HepG2 (cell line): Measurements from ENCODE around the gene C15orf62. TPM values are rescaled to one million over a fixed set of nuclear protein-coding genes. Genes with fewer than 3 reads are reported as not detected.

Source experiments
- AGO1 ChIP-seq: fragments of 200-400 bp; formaldehyde crosslinking; IDR thresholded peaks from 2 replicates; pipeline ENCODE4 v1.6.1; 2017; ENCODE audit warnings: mild to moderate bottlenecking, low read depth, low read length, moderate library complexity; ENCODE audit not compliant: poor library complexity, severe bottlenecking
- GMEB2 ChIP-seq: IDR thresholded peaks from 2 replicates; pipeline ENCODE4 v1.6.1; 2016; ENCODE audit warnings: missing biosample characterization, missing genetic modification reagents, low read depth
- HDAC1 ChIP-seq: sonication (generic); formaldehyde crosslinking; IDR thresholded peaks from 2 replicates; pipeline ENCODE4 v1.5.1; 2020; ENCODE audit warnings: mild to moderate bottlenecking, missing genetic modification reagents
- HNF1B ChIP-seq: sonication (generic); formaldehyde crosslinking; IDR thresholded peaks from 2 replicates; pipeline ENCODE4 v1.5.1; 2020; ENCODE audit warnings: mild to moderate bottlenecking, moderate library complexity, missing genetic modification reagents
- KLF13 ChIP-seq: sonication (generic); formaldehyde crosslinking; IDR thresholded peaks from 2 replicates; pipeline ENCODE4 v1.4.0; 2020; ENCODE audit warnings: mild to moderate bottlenecking, missing genetic modification reagents
- MATR3 ChIP-seq: sonication (generic); formaldehyde crosslinking; IDR thresholded peaks from 2 replicates; pipeline ENCODE4 v1.4.0; 2020; ENCODE audit warnings: missing genetic modification reagents
- MYPOP ChIP-seq: sonication (generic); formaldehyde crosslinking; IDR thresholded peaks from 2 replicates; pipeline ENCODE4 v1.8.1; 2023; ENCODE audit warnings: mild to moderate bottlenecking, moderate library complexity, missing genetic modification reagents
- NRL ChIP-seq: sonication (generic); formaldehyde crosslinking; IDR thresholded peaks from 2 replicates; pipeline ENCODE4 v1.5.0; 2020; ENCODE audit warnings: missing genetic modification reagents, mild to moderate bottlenecking, moderate library complexity, borderline replicate concordance
- SAP130 ChIP-seq: IDR thresholded peaks from 2 replicates; pipeline ENCODE4 v1.6.1; 2016; ENCODE audit warnings: low read depth
- SOX5 ChIP-seq: IDR thresholded peaks from 2 replicates; pipeline ENCODE4 v1.6.1; 2016; ENCODE audit warnings: borderline replicate concordance
- TEAD3 ChIP-seq: optimal IDR thresholded peaks from 2 replicates; pipeline ENCODE3; 2016; ENCODE audit warnings: borderline replicate concordance
- XRCC5 ChIP-seq: fragments of 200-400 bp; formaldehyde crosslinking; optimal IDR thresholded peaks from 2 replicates; pipeline ENCODE3; 2017; ENCODE audit warnings: mild to moderate bottlenecking, low read length
- YEATS4 ChIP-seq: sonication (generic); formaldehyde crosslinking; IDR thresholded peaks from 2 replicates; pipeline ENCODE4 v1.4.0; 2020; ENCODE audit warnings: missing genetic modification reagents, borderline replicate concordance
- ZMYM4 ChIP-seq: sonication (generic); formaldehyde crosslinking; IDR thresholded peaks from 2 replicates; pipeline ENCODE4 v1.8.1; 2023; ENCODE audit warnings: mild to moderate bottlenecking, missing genetic modification reagents
- ZNF256 ChIP-seq: sonication (generic); formaldehyde crosslinking; conservative IDR thresholded peaks from 2 replicates; pipeline ENCODE4 v1.4.0; 2020; ENCODE audit warnings: missing genetic modification reagents
- ZNF343 ChIP-seq: sonication (generic); formaldehyde crosslinking; IDR thresholded peaks from 2 replicates; pipeline ENCODE4 v1.4.0; 2020; ENCODE audit warnings: mild to moderate bottlenecking, missing genetic modification reagents
- ZNF441 ChIP-seq: sonication (generic); formaldehyde crosslinking; IDR thresholded peaks from 2 replicates; pipeline ENCODE4 v1.7.0; 2021; ENCODE audit warnings: missing genetic modification reagents, borderline replicate concordance
- ZNF547 ChIP-seq: sonication (generic); formaldehyde crosslinking; IDR thresholded peaks from 2 replicates; pipeline ENCODE4 v1.5.1; 2020; ENCODE audit warnings: mild to moderate bottlenecking, missing genetic modification reagents
- ZNF577 ChIP-seq: sonication (generic); formaldehyde crosslinking; IDR thresholded peaks from 2 replicates; pipeline ENCODE4 v1.4.0; 2020; ENCODE audit warnings: mild to moderate bottlenecking, low read depth, missing genetic modification reagents, borderline replicate concordance
- ZNF674 ChIP-seq: sonication (generic); formaldehyde crosslinking; IDR thresholded peaks from 2 replicates; pipeline ENCODE4 v1.5.0; 2020; ENCODE audit warnings: low read depth, mild to moderate bottlenecking, missing genetic modification reagents
- ZNF704 ChIP-seq: sonication (generic); formaldehyde crosslinking; IDR thresholded peaks from 2 replicates; pipeline ENCODE4 v1.8.1; 2023; ENCODE audit warnings: mild to moderate bottlenecking, inconsistent platforms, moderate library complexity, missing genetic modification reagents, borderline replicate concordance
- ZNF772 ChIP-seq: sonication (generic); formaldehyde crosslinking; IDR thresholded peaks from 2 replicates; pipeline ENCODE4 v1.5.0; 2020; ENCODE audit warnings: mild to moderate bottlenecking, missing genetic modification reagents
- ZNF879 ChIP-seq: sonication (generic); formaldehyde crosslinking; IDR thresholded peaks from 2 replicates; pipeline ENCODE4 v1.8.1; 2023; ENCODE audit warnings: missing genetic modification reagents
- ZSCAN12 ChIP-seq: sonication (generic); formaldehyde crosslinking; IDR thresholded peaks from 2 replicates; pipeline ENCODE4 v1.9.0; 2021; ENCODE audit warnings: mild to moderate bottlenecking, missing genetic modification reagents
- polyA plus RNA-seq, 8 experiments: library from polyadenylated mRNA; depleted of rRNA in 3 of 8; stranded (reverse) in 7 of 8; unstranded in 1 of 8; fragments of >200 nt; fragmentation: Illumina TruSeq in 4 of 8; extraction: Trizol in 4 of 8; gene quantifications; 2 replicates each; pipeline versions ENCODE4 v1.2.1 to v1.2.3, GENCODE V29; 2011 to 2016; ENCODE audit warnings: low read depth in 4 of 8, missing spikeins in 1 of 8, mixed read lengths in 1 of 8; ENCODE audit not compliant: insufficient read depth in 1 of 8
- total RNA-seq, 5 experiments: library from RNA; depleted of rRNA; stranded (reverse); fragments of >200 nt; fragmentation: Illumina TruSeq; extraction: Trizol; gene quantifications; 2 replicates each; pipeline ENCODE4 v1.2.3, GENCODE V29; 2016; ENCODE audit warnings: low read depth in 1 of 5

C15orf62 gene
- total and polyA plus RNA-seq, 2 of the 13 experiments (the other 11 are each of a cell fraction or from before 2014, with no cell fraction given) = 0.51 to 1.1 TPM

- TF ChIP-seq HNF1B (peak; percentile 59; the same call in 1 of the 2 replicates), NRL (CRISPR knock-in tag) (peak; percentile 85; the same call in 1 of the 2 replicates), ZNF547 (peak; percentile 20; the same call in 1 of the 2 replicates), AGO1 (peak; percentile 54), TEAD3 (CRISPR knock-in tag) (peak; percentile 29), ZNF674 (no peak), ZNF343 (peak; percentile 22; the same call in 1 of the 2 replicates), YEATS4 (CRISPR knock-in tag) (peak; percentile 78; the same call in 1 of the 2 replicates), MATR3 (CRISPR knock-in tag) (no peak), ZMYM4 (CRISPR knock-in tag) (peak; percentile 62), HDAC1 (CRISPR knock-in tag) (peak; percentile 75), SOX5 (peak; percentile 46; the same call in 1 of the 2 replicates), ZNF879 (peak; percentile 84), SAP130 (CRISPR knock-in tag) (peak; percentile 81), ZNF704 (CRISPR knock-in tag) (peak; percentile 60; the same call in 1 of the 2 replicates), ZNF772 (CRISPR knock-in tag) (no peak; the same call in 1 of the 2 replicates), ZNF577 (CRISPR knock-in tag) (no peak), MYPOP (CRISPR knock-in tag) (peak; percentile 30; the same call in 1 of the 2 replicates), KLF13 (CRISPR knock-in tag) (no peak; the same call in 1 of the 2 replicates), ZNF441 (CRISPR knock-in tag) (peak; percentile 39; the same call in 1 of the 2 replicates), ZNF256 (CRISPR knock-in tag) (peak; percentile 47; the same call in 1 of the 2 replicates), ZSCAN12 (CRISPR knock-in tag) (no peak), XRCC5 (no peak), GMEB2 (CRISPR knock-in tag) (peak; percentile 97)
Measured at GRCh38 chr15:40807028-40807887, 37.5 kb downstream of the C15orf62 start, which contains the start of the genes DNAJC17 and ZFYVE19 (continued).
